ENCODE measurements around the gene GATAD1. TPM values are rescaled to one million over a fixed set of nuclear protein-coding genes. Genes with fewer than 3 reads are reported as not detected.
"Not testable (repeated sequence)": the region's sequence is repeated elsewhere in the genome, so short reads cannot be mapped to it uniquely, and the experiment has no call there.

The GATAD1 gene
- total and polyA plus RNA-seq, 2 of the 13 experiments (the other 11 are each of a cell fraction or from before 2014, with no cell fraction given), result 20.6 to 42.1 TPM

GRCh38 chr7:92404170-92404614, 43.1 kb upstream of the GATAD1 start:
- H3K27me3 ChIP-seq (ENCODE audit: control insufficient read depth in 1 of 2, insufficient read depth in 2 of 2, low read length in 2 of 2), result no peaks in the 10 kb centered on the region
- TF ChIP-seq CTCF (CRISPR knock-in tag; IDR thresholded peaks at IDR 0.05) (0 out of 2 replicates have a peak, but pooled peaks have one; percentile 17), STAG1 (CRISPR knock-in tag; IDR thresholded peaks at IDR 0.05) (peak; percentile 15; the same call in 1 of the 2 replicates), AGO1 (IDR thresholded peaks at IDR 0.05; ENCODE audit: low read depth, low read length, poor library complexity, severe bottlenecking) (no peak), MAFF (IDR thresholded peaks at IDR 0.05; ENCODE audit: low read depth, low read length) (0 out of 2 replicates have a peak, but pooled peaks have one; percentile 13), MAFK (conservative IDR thresholded peaks at IDR 0.05 in 1 of 2, IDR thresholded peaks at IDR 0.05 in 1 of 2; ENCODE audit: low read length in 2 of 2) (0 out of 4 replicates have a peak, but pooled peaks of 1 of the 2 experiments have one; percentile 24)
- no peak overlapping the region for H3K4me2 ChIP-seq (ENCODE audit: low read depth, low read length)
- FAIRE-seq (no peak), ATAC-seq (peak; percentile 48), DNase-seq (ENCODE audit: low spot score) (no peak)
- no peak overlapping the region for H2AFZ ChIP-seq (ENCODE audit: low read length)
- ChIA-PET POLR2A (no interaction called here), CTCF (ENCODE audit: low intra/inter-chr PET ratio, low total read pairs) (no interaction called here)
- H4K20me1 ChIP-seq (ENCODE audit: insufficient read depth, low read length), result no peaks in the 10 kb centered on the region
- 0 out of 5 replicates have a peak, but pooled peaks cover 0 to 11% of the 10 kb centered on the region in 2 experiments for H3K36me3 ChIP-seq (replicated peaks in 1 of 2; ENCODE audit: control insufficient read depth in 1 of 2, insufficient read depth in 2 of 2, low read length in 2 of 2)
- WGBS (ENCODE audit: low lambda C conversion rate), result 94% methylated on average over 6 of the region's 6 CpGs
- no peaks in the 10 kb centered on the region for H3K79me2 ChIP-seq (ENCODE audit: insufficient read depth, low read length)
- no peak overlapping the region for H3K27ac ChIP-seq (ENCODE audit: extremely low read length, insufficient read depth, low read length)
- intact Hi-C loops (cut with micrococcal nuclease; ENCODE audit: unreplicated experiment), result no loop called here
- no peaks in the 10 kb centered on the region for H3K4me1 ChIP-seq (ENCODE audit: insufficient read depth, low read length)
- no peaks in the 10 kb centered on the region for H3K9me3 ChIP-seq (ENCODE audit: low read length)
- no TSS peak for BruUV-seq (replicated peaks)
- H3K9ac ChIP-seq (ENCODE audit: insufficient read depth, low read depth, low read length), result no peak overlapping the region
- in situ Hi-C loops (cut with HindIII; ENCODE audit: extremely low pct_ligation_motif_present, low pct_unique_long_range_greater_than_20kb), result no loop called here
- no peak overlapping the region for H3K4me3 ChIP-seq (replicated peaks in 1 of 3; ENCODE audit: insufficient read depth in 1 of 3, low read depth in 2 of 3, low read length in 3 of 3)

- no peaks in the 10 kb centered on the region for H3K79me2 ChIP-seq (ENCODE audit: insufficient read depth, low read length)
- in situ Hi-C loops (cut with HindIII; ENCODE audit: extremely low pct_ligation_motif_present, low pct_unique_long_range_greater_than_20kb) (no loop called here), intact Hi-C loops (cut with micrococcal nuclease; ENCODE audit: unreplicated experiment) (no loop called here)
- no peak overlapping the region for H3K9ac ChIP-seq (ENCODE audit: insufficient read depth, low read depth, low read length)
- H3K4me3 ChIP-seq (replicated peaks in 1 of 3; ENCODE audit: insufficient read depth in 1 of 3, low read depth in 2 of 3, low read length in 3 of 3), result no peak overlapping the region
- no peaks in the 10 kb centered on the region for H3K4me1 ChIP-seq (ENCODE audit: insufficient read depth, low read length)
- DNase-seq (ENCODE audit: low spot score) (no peak), ATAC-seq (no peak), FAIRE-seq (no peak)
- peaks cover 1 to 7% of the 10 kb centered on the region in 2 experiments; a peak in 1 of 5 replicates for H3K27me3 ChIP-seq (ENCODE audit: control insufficient read depth in 1 of 2, insufficient read depth in 2 of 2, low read length in 2 of 2)
- TF ChIP-seq CEBPB (IDR thresholded peaks at IDR 0.05; ENCODE audit: borderline replicate concordance, low read depth, low read length), result peak; percentile 58; the same call in 1 of the 2 replicates
- peak; percentile 22; the same call in 1 of the 2 replicates for TF ChIP-seq ATF7 (IDR thresholded peaks at IDR 0.05)
- no peak for TF ChIP-seq ATF7 (CRISPR knock-in tag; IDR thresholded peaks at IDR 0.05)
- no peak for TF ChIP-seq ZSCAN20 (CRISPR knock-in tag; IDR thresholded peaks at IDR 0.05; ENCODE audit: borderline replicate concordance)
- no TSS peak for BruUV-seq (replicated peaks)
- ChIA-PET CTCF (ENCODE audit: low intra/inter-chr PET ratio, low total read pairs) (no interaction called here), POLR2A (no interaction called here)
- no peaks in the 10 kb centered on the region for H3K36me3 ChIP-seq (replicated peaks in 1 of 2; ENCODE audit: control insufficient read depth in 1 of 2, insufficient read depth in 2 of 2, low read length in 2 of 2)
- H3K27ac ChIP-seq (ENCODE audit: extremely low read length, insufficient read depth, low read length), result no peak overlapping the region
- no peak overlapping the region for H3K4me2 ChIP-seq (ENCODE audit: low read depth, low read length)
- 88% methylated on average over 1 of the region's 1 CpG for whole genome bisulfite sequencing (ENCODE audit: low lambda C conversion rate)
- no peaks in the 10 kb centered on the region for H4K20me1 ChIP-seq (ENCODE audit: insufficient read depth, low read length)
- H3K9me3 ChIP-seq (ENCODE audit: low read length), result no peaks in the 10 kb centered on the region
- H2AFZ ChIP-seq (ENCODE audit: low read length), result no peak overlapping the region
These were observed 37.9 kb upstream of the GATAD1 start for GRCh38 chr7:92409357-92409756.

GRCh38 chr7:92410162-92410561, 37.1 kb upstream of the GATAD1 start:
- H3K9ac ChIP-seq (ENCODE audit: insufficient read depth, low read depth, low read length); H3K27ac ChIP-seq (ENCODE audit: extremely low read length, insufficient read depth, low read length); FAIRE-seq; intact Hi-C loops (cut with micrococcal nuclease; ENCODE audit: unreplicated experiment); H3K4me1 ChIP-seq (ENCODE audit: insufficient read depth, low read length); H3K9me3 ChIP-seq (ENCODE audit: low read length); H3K79me2 ChIP-seq (ENCODE audit: insufficient read depth, low read length); H3K27me3 ChIP-seq (ENCODE audit: control insufficient read depth in 1 of 2, insufficient read depth in 2 of 2, low read length in 2 of 2); H3K4me2 ChIP-seq (ENCODE audit: low read depth, low read length); H2AFZ ChIP-seq (ENCODE audit: low read length); in situ Hi-C loops (cut with HindIII; ENCODE audit: extremely low pct_ligation_motif_present, low pct_unique_long_range_greater_than_20kb); BruUV-seq (replicated peaks); DNase-seq (ENCODE audit: low spot score); H3K36me3 ChIP-seq (replicated peaks in 1 of 2; ENCODE audit: control insufficient read depth in 1 of 2, insufficient read depth in 2 of 2, low read length in 2 of 2); POLR2A ChIA-PET; ATAC-seq; H4K20me1 ChIP-seq (ENCODE audit: insufficient read depth, low read length); CTCF ChIA-PET (ENCODE audit: low intra/inter-chr PET ratio, low total read pairs); H3K4me3 ChIP-seq (replicated peaks in 1 of 3; ENCODE audit: insufficient read depth in 1 of 3, low read depth in 2 of 3, low read length in 3 of 3): not testable (repeated sequence)
- 51% methylated on average over 6 of the region's 6 CpGs for WGBS (ENCODE audit: low lambda C conversion rate)
